Neural crest cell (in vitro differentiated cells): ENCODE measurements around the gene C2CD2. TPM values are rescaled to one million over a fixed set of nuclear protein-coding genes. Genes with fewer than 3 reads are reported as not detected.

Source experiments
- DNase-seq: peaks from one replicate; pipeline ENCODE4 v3.0.0; 2021; ENCODE audit warnings: low read depth, mixed read lengths, low spot score
- H3K27ac Mint-ChIP-seq: one replicate; pipeline ENCODE4 v1.8.0; 2021; ENCODE audit warnings: mild to moderate bottlenecking, mixed read lengths; ENCODE audit not compliant: unreplicated experiment
- H3K27me3 Mint-ChIP-seq: 2 replicates; pipeline ENCODE4 v1.8.0; 2021; ENCODE audit warnings: low read depth, mild to moderate bottlenecking, mixed read lengths
- H3K36me3 Mint-ChIP-seq: 2 replicates; pipeline ENCODE4 v1.8.0; 2021; ENCODE audit warnings: low read depth, mild to moderate bottlenecking, mixed read lengths
- H3K4me1 Mint-ChIP-seq: 2 replicates; pipeline ENCODE4 v1.8.0; 2021; ENCODE audit warnings: mixed read lengths
- H3K4me3 Mint-ChIP-seq: one replicate; pipeline ENCODE4 v1.8.0; 2021; ENCODE audit warnings: mild to moderate bottlenecking, mixed read lengths
- H3K9me3 Mint-ChIP-seq: 2 replicates; pipeline ENCODE4 v1.8.0; 2021; ENCODE audit warnings: mixed read lengths
- total RNA-seq: library from RNA; stranded (reverse); gene quantifications from 2 replicates; pipeline ENCODE4 v1.2.1, GENCODE V29; 2021
- TF ChIP-seq, protein P1 (sequence below): fragments of 200-600 bp; sonication (generic); conservative IDR thresholded peaks from 2 replicates; pipeline ENCODE4 v1.5.0; 2021; ENCODE audit warnings: antibody characterized with exemption, mild to moderate bottlenecking

The C2CD2 gene
- total RNA-seq, 1 donor from 2014 or later, result 13.0 TPM

DNA sequence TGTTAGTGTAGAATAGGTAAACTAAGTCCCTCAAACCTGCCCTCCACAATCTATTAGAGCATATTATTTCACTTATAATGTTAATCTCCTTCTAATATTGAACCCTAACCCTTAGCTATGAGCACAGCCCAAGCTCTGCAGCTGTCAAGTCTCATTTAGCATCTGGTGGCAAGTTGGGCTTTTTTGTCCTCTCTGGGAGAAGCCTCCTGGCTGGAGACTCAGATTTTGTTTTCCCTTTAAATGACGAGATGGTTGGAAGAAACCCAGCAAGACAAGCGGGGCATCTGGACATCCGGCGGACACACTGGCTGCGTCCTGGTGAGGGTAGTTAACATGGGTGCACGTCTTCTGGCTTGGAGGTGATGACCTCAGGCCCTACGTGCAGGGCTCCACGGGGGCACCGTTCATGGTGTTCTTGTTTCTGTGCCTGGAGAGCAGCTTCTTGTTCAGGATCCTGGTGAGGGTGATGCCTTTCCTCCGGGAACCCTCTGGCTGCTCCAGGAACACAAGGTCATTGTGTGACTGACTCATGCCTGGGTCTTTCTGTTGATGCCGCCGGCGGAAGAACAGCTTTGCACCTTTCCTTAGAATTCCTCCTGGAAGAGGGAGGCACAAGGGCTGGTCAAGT, 65.0 kb downstream of the C2CD2 start:
- Mint-ChIP-seq H3K27ac (no peak overlapping the region), H3K4me1 (no peaks in the 10 kb centered on the region), H3K4me3 (no peak overlapping the region), H3K27me3 (no peaks in the 10 kb centered on the region), H3K9me3 (no peaks in the 10 kb centered on the region), H3K36me3 (no peaks in the 10 kb centered on the region)
- no peak for DNase-seq
- TF ChIP-seq, protein P1, sequence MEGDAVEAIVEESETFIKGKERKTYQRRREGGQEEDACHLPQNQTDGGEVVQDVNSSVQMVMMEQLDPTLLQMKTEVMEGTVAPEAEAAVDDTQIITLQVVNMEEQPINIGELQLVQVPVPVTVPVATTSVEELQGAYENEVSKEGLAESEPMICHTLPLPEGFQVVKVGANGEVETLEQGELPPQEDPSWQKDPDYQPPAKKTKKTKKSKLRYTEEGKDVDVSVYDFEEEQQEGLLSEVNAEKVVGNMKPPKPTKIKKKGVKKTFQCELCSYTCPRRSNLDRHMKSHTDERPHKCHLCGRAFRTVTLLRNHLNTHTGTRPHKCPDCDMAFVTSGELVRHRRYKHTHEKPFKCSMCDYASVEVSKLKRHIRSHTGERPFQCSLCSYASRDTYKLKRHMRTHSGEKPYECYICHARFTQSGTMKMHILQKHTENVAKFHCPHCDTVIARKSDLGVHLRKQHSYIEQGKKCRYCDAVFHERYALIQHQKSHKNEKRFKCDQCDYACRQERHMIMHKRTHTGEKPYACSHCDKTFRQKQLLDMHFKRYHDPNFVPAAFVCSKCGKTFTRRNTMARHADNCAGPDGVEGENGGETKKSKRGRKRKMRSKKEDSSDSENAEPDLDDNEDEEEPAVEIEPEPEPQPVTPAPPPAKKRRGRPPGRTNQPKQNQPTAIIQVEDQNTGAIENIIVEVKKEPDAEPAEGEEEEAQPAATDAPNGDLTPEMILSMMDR, result no peak

DNA sequence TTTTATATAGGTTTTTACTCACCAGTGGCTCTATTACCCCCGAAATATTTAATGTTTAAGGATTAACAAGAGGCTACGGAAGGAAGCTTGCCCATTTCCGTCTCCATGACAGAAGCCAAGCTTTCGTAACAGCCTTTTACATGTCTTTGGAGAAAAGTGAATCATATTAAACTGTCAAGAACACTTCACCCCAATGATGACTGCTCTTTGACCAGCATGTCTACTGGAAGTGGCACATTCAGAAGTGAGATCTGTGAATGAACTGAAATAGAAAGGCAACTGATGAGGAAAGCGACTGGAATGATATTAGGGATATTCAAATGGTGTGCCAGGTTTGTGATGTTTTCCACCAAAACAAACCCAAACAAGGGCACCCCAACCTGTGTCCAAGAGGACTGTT, 66.2 kb downstream of the C2CD2 start:
- TF ChIP-seq, protein P1, result no peak
- no peaks in the 10 kb centered on the region for H3K4me1 Mint-ChIP-seq
- no peaks in the 10 kb centered on the region for H3K36me3 Mint-ChIP-seq
- no peaks in the 10 kb centered on the region for H3K9me3 Mint-ChIP-seq
- no peak for DNase-seq
- H3K27ac Mint-ChIP-seq, result no peak overlapping the region
- H3K27me3 Mint-ChIP-seq, result no peaks in the 10 kb centered on the region
- no peak overlapping the region for H3K4me3 Mint-ChIP-seq

DNA sequence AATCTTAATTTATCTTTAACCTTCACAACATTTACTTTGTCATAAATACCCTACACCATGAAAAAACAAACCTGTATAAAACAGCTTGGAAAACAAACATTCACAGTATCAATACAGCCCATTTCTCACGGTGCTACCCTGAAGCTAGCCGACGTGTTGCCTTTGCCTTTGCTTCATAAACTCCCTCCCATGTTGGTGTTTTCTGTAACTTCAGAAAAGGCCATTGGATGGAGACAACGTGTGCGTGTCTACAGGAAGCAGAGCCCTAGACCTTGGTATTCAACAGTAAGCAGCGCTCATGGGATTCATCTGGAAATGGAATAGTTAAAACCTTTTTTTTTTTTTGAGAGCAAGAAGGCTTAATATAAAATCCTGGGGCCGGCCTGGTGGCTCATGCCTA, 67.5 kb downstream of the C2CD2 start:
- H3K4me1 Mint-ChIP-seq, result no peaks in the 10 kb centered on the region
- TF ChIP-seq, protein P1, result no peak

DNA sequence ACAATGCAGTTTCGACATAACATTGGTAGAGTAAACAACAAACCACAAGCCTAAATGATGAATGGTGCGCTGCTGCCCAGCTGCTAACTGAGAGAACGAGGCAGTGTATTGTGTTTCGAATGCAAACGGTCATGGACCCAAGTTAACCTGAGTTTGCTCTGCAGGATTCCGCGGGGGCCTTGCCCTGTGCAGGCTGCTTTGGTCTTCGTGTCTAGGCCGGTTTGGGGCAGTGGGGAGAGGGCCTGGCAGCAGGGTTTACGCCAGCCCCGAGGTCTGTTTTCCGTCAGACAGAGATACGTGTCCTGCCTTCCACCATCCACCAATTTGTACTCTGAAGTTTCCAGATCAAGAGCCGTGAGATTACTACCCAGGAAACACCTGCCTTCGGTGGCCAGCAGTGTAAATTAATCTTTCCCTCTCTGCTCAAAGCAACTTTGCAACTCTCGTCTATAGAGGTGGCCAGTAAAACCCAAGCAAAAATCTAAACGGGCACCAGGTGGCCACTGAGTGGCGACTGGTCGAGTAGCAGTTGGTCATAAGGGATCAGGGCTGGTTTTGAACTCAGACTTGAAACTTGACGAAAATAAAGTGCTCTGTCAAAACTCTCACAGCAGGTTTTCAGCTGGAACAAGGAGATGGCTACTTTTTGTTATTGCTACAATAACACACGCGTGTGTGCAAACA, 68.3 kb downstream of the C2CD2 start:
- TF ChIP-seq, protein P1, result no peak
- Mint-ChIP-seq H3K9me3 (no peaks in the 10 kb centered on the region), H3K4me3 (peak overlapping the region; percentile 51), H3K27ac (no peak overlapping the region), H3K4me1 (peaks cover 5% of the 10 kb centered on the region), H3K27me3 (no peaks in the 10 kb centered on the region), H3K36me3 (no peaks in the 10 kb centered on the region)
- DNase-seq, result no peak

More for the DNA sequence above, 67.5 kb downstream of the C2CD2 start:
- Mint-ChIP-seq H3K27ac (no peak overlapping the region), H3K4me3 (no peak overlapping the region), H3K27me3 (no peaks in the 10 kb centered on the region), H3K36me3 (no peaks in the 10 kb centered on the region), H3K9me3 (no peaks in the 10 kb centered on the region)
- no peak for DNase-seq

DNA sequence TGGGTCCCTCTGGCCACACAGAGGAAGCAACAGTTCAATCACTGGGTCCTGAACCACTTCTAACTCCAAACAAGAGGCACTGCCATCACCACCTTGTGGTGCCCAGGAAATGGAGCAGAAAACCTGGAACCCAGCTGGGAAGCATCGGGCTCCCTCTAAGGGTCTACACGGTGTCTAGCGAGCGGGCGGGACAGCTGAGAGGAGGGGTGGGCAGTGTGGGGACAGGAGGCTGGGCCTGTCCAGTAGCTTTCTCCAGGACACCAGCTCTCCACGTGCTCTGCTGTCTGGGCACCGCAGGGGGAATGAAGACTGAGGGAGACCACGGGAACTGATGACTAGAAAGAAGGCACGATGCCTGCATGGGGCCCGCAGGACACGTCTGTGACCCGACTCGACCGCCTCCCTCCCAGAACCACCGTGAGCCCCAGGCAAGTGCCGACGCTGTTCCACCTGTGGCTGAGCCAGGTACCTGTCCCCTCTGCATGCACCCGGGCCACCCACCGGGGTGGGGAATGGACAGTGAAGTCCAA, 69.3 kb downstream of the C2CD2 start:
- Mint-ChIP-seq H3K9me3 (no peaks in the 10 kb centered on the region), H3K27ac (no peak overlapping the region), H3K36me3 (no peaks in the 10 kb centered on the region), H3K4me3 (no peak overlapping the region), H3K4me1 (peaks cover 9% of the 10 kb centered on the region), H3K27me3 (no peaks in the 10 kb centered on the region)
- TF ChIP-seq, protein P1, result no peak
- no peak for DNase-seq
